HG03378 (cell line): Measurements from ENCODE around the gene RNF186.
"Not testable (repeated sequence)": the region's sequence is repeated elsewhere in the genome, so short reads cannot be mapped to it uniquely, and the experiment has no call there.

ENCODE experiments used
- ATAC-seq: cut with Tn5 transposase; IDR thresholded peaks from one replicate; pipeline ENCODE4 v1.9.1; 2021; ENCODE audit warnings: mild to moderate bottlenecking, moderate library complexity; ENCODE audit not compliant: unreplicated experiment

RNF186 gene

GRCh38 chr1:19797827-19798226 is 17.3 kb downstream of the RNF186 start:
- ATAC-seq = no peak

- ATAC-seq = no peak
These were observed 20.5 kb downstream of the RNF186 start for GRCh38 chr1:19794583-19794982.

DNA sequence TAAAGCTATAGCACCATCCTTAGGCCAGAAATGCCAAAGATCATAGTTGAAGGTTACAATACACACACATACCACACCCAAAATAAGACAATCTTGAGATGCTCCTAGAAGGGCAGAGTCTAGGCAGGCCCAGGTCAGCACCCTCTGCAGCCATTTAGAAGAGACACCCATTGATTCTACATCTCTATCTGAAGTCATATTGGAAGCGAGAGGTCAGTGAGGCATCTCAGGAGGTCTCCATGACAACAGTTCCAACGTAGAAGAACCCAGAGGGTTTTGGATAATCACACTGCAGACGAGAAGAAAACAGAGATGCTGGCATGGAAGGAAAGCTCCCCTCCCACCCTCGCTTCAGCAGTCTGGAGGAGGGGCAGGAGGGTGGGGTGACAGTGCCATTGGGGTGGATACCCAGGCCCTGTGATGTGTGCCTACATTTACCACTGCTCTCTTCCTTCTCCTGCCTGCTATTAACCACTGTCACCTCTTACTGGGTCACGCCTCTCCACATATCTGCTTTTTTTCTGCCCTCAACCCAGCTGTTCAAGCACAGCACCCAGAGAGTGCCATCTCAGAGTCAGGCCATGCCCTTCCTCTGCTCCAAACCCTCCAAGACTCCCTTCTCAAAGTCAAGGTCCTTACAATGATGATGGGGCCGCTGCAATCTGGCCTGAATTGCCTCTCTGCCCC is 21.6 kb downstream of the RNF186 start:
- no peak for ATAC-seq

DNA sequence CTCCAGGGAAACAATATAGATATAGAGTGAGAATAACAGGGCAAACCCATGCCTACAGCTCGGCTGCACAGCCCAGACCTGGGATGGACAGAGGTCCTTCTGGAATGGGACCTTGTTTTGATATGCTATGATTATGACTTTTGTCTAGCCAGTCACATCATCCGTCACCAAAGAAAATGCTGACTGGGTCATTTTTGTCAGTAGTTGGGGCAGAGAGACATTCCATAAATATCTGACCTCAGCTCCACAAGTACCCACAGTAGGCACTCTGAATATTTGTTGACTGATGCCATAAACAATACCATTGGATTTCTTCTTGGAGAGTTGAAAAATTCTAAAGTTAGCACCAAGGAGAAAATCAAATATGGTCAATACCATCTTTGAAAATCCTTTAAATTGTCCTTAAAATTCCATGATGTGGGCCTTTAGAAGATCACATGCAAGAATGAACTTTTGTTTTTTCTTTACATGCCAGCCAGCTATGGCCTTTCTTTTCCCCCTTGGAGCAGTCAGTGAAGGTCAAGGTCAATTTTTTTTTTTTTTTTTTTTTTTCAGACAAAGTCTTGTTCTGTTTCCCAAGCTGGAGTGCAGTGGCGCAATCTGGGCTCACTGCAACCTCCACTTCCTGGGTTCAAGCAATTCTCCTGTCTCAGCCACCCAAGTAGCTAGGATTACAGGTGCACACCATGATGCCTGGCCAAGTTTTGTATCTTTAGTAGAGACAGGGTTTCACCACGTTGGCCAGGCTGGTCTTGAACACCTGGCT is 22.7 kb downstream of the RNF186 start:
- ATAC-seq = no peak

GRCh38 chr1:19790061-19790975 is 24.8 kb downstream of the RNF186 start:
- ATAC-seq = not testable (repeated sequence)

DNA sequence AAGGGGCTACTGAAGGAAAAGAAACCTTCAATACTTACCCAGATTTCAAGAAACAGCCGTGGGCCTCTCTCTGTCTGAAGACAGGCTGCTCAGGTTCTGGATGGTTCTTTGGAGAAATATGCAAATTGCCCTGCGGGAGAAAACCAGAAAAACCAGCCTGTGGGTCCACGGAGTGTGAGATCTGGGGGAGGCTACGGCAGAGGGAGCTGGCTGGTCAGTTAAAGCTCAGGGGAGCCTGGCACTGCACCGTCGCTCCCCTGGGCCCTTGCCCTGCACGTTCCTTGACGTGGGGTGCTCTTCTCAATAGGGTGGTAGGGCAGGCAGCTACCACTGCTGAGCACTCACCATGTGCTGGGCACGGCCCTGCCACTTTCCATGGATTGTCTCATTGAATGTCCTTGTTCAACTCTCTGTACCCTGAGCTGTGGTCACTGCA is 28.1 kb downstream of the RNF186 start:
- ATAC-seq = no peak

GRCh38 chr1:19785660-19786059 is 29.4 kb downstream of the RNF186 start:
- ATAC-seq = no peak

GRCh38 chr1:19780267-19780877 is 34.7 kb downstream of the RNF186 start:
- ATAC-seq = no peak

DNA sequence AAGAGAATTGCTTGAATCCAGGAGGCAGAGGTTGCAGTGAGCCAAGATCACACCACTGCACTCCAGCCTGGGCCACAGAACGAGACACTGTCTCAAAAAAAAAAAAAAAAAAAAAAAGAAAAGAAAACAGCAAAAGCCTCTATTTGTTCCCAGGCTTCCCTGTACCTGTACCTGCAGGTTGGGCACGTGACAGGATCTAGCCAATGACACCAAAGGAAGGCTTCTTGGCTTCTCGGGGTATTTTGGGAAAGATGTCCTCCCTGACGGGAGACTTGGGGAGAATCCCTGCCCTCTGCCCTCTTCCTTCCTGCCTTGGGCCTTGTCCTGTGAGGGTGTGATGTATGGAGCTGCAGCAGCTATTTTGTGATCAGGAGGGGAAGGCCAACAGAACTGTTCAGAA is 38.1 kb downstream of the RNF186 start:
- ATAC-seq = no peak

- ATAC-seq = no peak
These were observed 38.8 kb downstream of the RNF186 start for GRCh38 chr1:19776287-19776686.

- no peak for ATAC-seq
These were observed 39.3 kb downstream of the RNF186 start for GRCh38 chr1:19775831-19776230.

- no peak for ATAC-seq
These were observed 39.8 kb downstream of the RNF186 start for GRCh38 chr1:19775317-19775716.

DNA sequence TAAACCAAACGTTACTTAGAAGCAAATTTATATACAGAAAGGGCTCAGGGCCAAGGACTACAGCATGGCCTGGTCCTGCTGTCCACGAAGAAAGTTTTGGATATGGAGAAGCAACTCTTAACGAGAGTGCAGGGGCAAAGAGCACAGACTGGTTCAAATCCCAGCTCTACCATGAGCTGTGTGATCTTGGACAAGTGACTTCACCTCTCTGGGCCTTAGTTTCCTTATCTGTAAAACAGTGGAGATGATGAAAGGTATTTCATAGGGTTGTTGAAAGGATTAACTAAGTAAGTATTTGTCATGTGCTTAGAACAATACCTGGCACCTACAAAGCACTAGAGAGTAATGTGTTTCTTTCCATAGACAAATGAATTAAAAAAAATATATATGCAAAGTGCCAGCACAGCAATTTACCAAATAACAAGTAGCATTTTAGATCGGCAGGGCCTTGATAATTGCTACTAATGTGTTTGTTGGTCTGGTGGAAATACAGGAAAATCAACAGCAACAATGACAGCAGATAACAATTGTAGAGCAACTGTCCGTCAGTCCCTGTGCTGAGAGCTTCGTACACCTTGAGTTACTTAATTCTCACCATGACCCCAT is 40.8 kb downstream of the RNF186 start:
- ATAC-seq = no peak

- ATAC-seq = no peak
These were observed 41.6 kb downstream of the RNF186 start for GRCh38 chr1:19773485-19773884.

DNA sequence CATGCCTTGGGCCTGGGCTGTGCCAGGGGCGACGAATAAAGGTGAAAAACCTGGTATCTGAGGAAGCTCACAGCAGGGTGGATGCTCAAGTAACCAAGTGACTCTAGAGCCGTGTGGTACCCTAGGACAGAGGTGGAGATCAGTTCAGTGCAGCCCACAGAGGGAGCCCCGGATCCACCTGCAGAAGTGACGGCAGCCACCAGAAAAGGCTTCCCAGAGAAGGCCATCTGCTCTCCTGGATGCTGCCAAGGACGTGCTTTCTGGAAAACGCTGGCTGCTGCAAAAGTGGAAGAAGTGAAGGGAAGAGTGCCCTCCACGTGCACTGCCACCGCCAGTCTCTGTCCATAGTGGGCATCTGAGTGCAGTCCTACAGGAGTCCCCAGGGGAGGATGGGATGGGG is 43.0 kb downstream of the RNF186 start:
- ATAC-seq = no peak

DNA sequence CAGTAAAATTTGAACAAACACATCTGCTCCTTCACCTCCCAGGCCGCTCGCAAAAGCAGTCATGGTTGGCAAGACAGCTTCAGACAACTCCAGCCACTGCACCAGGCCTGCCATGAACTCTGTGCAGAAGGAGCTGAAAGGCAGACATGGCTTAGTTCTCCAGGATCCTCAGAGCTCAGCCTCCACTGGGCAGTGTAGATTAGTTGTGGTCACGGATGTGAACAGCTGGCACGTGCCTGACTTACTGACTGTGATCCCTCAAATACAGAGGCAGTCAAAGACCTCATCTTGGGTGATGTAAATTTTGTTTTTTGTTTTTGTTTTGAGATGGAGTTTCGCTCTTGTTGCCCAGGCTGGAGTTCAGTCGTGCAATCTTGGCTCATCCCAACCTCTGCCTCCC is 43.7 kb downstream of the RNF186 start:
- ATAC-seq = no peak

GRCh38 chr1:19770436-19771190 is 44.5 kb downstream of the RNF186 start:
- ATAC-seq = no peak

- ATAC-seq = no peak
These were observed 45.7 kb downstream of the RNF186 start for GRCh38 chr1:19769211-19769932.
